Chondrocyte (in vitro differentiated cells): ENCODE data around the gene TIMP4. TPM values are rescaled to one million over a fixed set of nuclear protein-coding genes. Genes with fewer than 3 reads are reported as not detected.

ENCODE experiments used
- DNase-seq: peaks from one replicate; pipeline ENCODE4 v3.0.0; 2021; ENCODE audit warnings: mixed read lengths, low spot score
- H3K27ac Mint-ChIP-seq: one replicate; pipeline ENCODE4 v1.8.0; 2021; ENCODE audit warnings: mild to moderate bottlenecking, moderate library complexity, mixed read lengths; ENCODE audit not compliant: unreplicated experiment
- H3K27me3 Mint-ChIP-seq: 2 replicates; pipeline ENCODE4 v1.8.0; 2021; ENCODE audit warnings: low read depth, mixed read lengths
- H3K36me3 Mint-ChIP-seq: 2 replicates; pipeline ENCODE4 v1.8.0; 2021; ENCODE audit warnings: low read depth, mixed read lengths
- H3K4me1 Mint-ChIP-seq: 2 replicates; pipeline ENCODE4 v1.8.0; 2021; ENCODE audit warnings: low read depth, mild to moderate bottlenecking, mixed read lengths
- H3K4me3 Mint-ChIP-seq: one replicate; pipeline ENCODE4 v1.8.0; 2021; ENCODE audit warnings: mild to moderate bottlenecking, moderate library complexity, mixed read lengths; ENCODE audit not compliant: unreplicated experiment
- H3K9me3 Mint-ChIP-seq: 2 replicates; pipeline ENCODE4 v1.8.0; 2021; ENCODE audit warnings: low read depth, mixed read lengths
- CTCF ChIP-seq: fragments of 200-600 bp; sonication (generic); IDR thresholded peaks from 2 replicates; pipeline ENCODE4 v1.5.0; 2021; ENCODE audit warnings: antibody characterized with exemption, mild to moderate bottlenecking, moderate library complexity
- total RNA-seq: library from RNA; stranded (reverse); gene quantifications from 3 replicates; pipeline ENCODE4 v1.2.1, GENCODE V29; 2021

Gene TIMP4
- total RNA-seq, 1 donor from 2014 or later = 31.3 TPM

GRCh38 chr3:12180631-12181030 lies 21.9 kb upstream of the TIMP4 start:
- peak overlapping the region; percentile 37 for H3K27ac Mint-ChIP-seq
- H3K4me1 Mint-ChIP-seq = peaks cover 47% of the 10 kb centered on the region
- H3K4me3 Mint-ChIP-seq = no peak overlapping the region
- TF ChIP-seq CTCF = no peak
- H3K27me3 Mint-ChIP-seq = no peaks in the 10 kb centered on the region
- no peaks in the 10 kb centered on the region for H3K36me3 Mint-ChIP-seq
- no peak for DNase-seq
- no peaks in the 10 kb centered on the region for H3K9me3 Mint-ChIP-seq

DNA sequence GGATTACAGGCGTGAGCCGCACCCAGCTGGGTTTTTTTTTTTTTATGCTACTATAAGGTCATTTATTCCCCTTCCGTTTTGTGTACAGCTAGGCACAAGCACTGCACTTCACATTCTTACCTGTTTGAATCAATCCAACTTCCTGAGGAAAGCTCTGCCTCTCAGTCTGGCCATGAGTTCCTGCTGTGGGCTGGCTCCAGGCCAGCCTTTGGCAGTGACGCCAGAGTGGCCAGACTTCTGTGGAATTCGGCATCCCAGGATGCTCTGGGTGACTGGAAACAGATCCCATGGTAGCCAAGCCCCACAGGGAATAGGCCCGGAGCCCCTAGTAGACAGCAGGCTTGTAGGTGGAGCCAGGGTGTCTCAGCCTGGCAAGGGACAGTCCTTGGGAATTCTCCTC lies 21.5 kb upstream of the TIMP4 start:
- TF ChIP-seq CTCF = peak; percentile 12
- Mint-ChIP-seq H3K36me3 (no peaks in the 10 kb centered on the region), H3K27me3 (no peaks in the 10 kb centered on the region), H3K9me3 (no peaks in the 10 kb centered on the region), H3K27ac (peak overlapping the region; percentile 37), H3K4me3 (no peak overlapping the region), H3K4me1 (peaks cover 51% of the 10 kb centered on the region)
- DNase-seq = no peak

DNA sequence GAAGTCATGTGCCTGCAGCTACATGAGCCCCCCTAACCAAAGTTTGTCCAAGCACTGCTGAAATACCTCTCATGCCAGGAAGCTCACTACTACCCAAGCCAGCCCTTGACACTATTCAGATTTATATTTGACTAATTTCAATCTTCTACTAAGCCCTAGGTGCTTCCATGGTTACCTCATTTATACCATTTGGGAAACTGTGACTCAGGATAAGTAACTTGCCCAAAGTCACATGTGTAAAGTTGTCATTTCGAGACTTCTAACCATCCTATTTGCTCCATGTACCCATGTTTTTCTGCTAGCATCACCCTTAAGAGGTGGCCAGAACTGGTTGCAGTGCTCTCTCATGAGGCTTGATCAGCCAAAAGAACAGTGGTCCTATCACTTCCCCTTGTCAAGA lies 20.7 kb upstream of the TIMP4 start:
- H3K4me1 Mint-ChIP-seq = peaks cover 53% of the 10 kb centered on the region
- no peak for TF ChIP-seq CTCF
- no peak for DNase-seq
- H3K4me3 Mint-ChIP-seq = no peak overlapping the region
- no peaks in the 10 kb centered on the region for H3K9me3 Mint-ChIP-seq
- H3K36me3 Mint-ChIP-seq = no peaks in the 10 kb centered on the region
- no peaks in the 10 kb centered on the region for H3K27me3 Mint-ChIP-seq
- no peak overlapping the region for H3K27ac Mint-ChIP-seq

GRCh38 chr3:12178091-12178820 lies 19.5 kb upstream of the TIMP4 start:
- Mint-ChIP-seq H3K27ac (peak overlapping the region; percentile 85), H3K36me3 (peaks cover 2% of the 10 kb centered on the region), H3K27me3 (no peaks in the 10 kb centered on the region), H3K4me1 (peaks cover 53% of the 10 kb centered on the region), H3K4me3 (no peak overlapping the region), H3K9me3 (no peaks in the 10 kb centered on the region)
- TF ChIP-seq CTCF = no peak
- DNase-seq = no peak

DNA sequence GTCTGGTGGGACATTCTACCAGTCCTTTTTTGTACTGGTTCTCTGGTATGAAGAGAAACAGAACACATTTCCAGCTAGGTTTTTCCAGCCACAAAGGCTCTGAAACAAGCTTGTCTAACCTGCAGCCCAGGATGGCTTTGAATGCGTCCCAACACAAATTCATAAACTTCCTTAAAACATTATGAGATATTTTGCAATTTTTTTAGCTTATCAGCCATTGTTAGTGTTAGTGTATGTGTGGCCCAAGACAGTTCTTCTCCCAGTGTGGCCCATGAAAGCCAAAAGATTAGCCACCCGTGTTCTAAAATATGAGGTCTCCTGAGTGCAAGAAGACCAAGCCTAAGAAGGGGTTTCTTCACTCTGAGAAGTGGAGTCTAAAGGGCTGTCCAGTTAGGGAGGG lies 18.4 kb upstream of the TIMP4 start:
- Mint-ChIP-seq H3K9me3 (peaks cover 5% of the 10 kb centered on the region), H3K4me3 (no peak overlapping the region), H3K27me3 (no peaks in the 10 kb centered on the region), H3K27ac (peak overlapping the region; percentile 85), H3K4me1 (peaks cover 53% of the 10 kb centered on the region), H3K36me3 (peaks cover 4% of the 10 kb centered on the region)
- no peak for DNase-seq
- TF ChIP-seq CTCF = no peak
